HG02884 (cell line): ENCODE results near the gene SP9.

Source experiments
- ATAC-seq: cut with Tn5 transposase; IDR thresholded peaks from one replicate; pipeline ENCODE4 v1.9.1; 2021; ENCODE audit warnings: mild to moderate bottlenecking, moderate library complexity; ENCODE audit not compliant: unreplicated experiment

SP9 gene

GRCh38 chr2:174334781-174335251, at the start of gene SP9:
SP9 (plus strand) TSS chr2:174334954; CDS start chr2:174335093, 139 bp downstream.
- ATAC-seq: no peak

DNA sequence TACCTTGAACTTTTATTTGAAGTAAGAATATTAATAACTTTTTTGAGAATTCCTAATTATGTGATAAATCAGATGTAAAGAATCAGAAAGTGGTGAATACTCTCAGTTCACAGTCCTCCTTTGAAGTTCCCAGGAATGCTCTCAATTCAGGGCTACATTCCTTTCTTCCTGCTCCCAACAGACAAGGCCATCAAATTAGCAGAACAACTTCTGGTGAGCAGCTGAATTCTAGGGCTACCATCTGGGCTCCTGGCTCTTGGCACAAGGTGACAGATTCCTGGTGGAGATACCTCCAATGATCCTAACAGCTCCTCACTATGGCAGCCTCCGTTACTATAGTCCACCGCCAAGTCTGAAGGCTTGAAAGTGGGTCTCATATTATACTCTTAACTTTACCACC, 48.6 kb upstream of the SP9 start:
- no peak for ATAC-seq

DNA sequence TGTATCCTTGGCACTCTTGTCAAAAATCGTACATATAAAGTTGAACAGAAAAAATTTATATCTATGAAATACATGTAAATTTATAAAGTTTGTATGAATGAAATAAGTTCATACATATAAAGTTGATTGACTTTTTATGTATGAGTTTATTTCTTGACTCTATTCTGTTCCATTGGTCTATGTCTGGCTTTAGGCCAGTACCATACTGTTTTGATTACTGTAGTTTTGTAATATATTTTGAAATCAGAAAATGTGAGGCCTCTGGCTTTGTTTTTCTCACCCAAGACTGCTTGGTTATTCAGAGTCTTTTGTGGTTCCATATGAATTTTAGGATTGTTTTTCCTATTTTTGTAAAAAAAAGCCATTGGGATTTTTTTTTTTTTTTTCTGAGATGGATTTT, 41.8 kb upstream of the SP9 start:
- ATAC-seq: no peak

GRCh38 chr2:174300114-174300513, 34.6 kb upstream of the SP9 start:
- no peak for ATAC-seq

DNA sequence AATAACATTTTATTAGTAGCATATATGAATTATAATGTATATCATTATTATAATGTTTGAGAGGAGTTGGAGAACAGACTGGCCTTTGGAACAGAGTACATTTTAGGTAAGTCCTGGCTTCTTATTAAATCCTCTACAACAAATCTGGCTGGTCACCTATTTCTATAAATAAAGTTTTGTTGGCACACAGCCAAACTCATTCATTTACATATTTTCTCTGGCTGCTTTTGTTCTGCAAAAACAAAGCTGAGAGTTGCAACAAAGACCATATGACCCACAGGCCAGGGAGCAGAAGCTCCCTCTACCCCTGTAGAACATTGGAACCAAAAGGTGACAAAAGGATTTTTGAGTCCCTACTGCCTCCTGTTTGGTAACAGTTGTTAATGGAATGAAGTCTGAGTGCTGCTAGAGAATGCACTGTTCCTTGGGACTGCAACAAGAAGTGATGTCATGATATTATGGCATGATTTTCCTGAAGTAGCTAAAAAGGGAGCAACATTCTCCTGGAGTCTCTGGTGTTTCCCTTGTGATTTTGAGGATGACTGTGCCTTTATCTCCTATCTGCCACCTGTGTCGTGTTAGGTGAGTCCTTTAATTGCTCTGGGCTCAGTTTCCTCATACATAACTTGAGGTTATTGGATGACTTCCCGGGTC, 22.0 kb upstream of the SP9 start:
- ATAC-seq: no peak

GRCh38 chr2:174322149-174322548, 12.6 kb upstream of the SP9 start:
- ATAC-seq: no peak

GRCh38 chr2:174322746-174323145, 12.0 kb upstream of the SP9 start:
- no peak for ATAC-seq

DNA sequence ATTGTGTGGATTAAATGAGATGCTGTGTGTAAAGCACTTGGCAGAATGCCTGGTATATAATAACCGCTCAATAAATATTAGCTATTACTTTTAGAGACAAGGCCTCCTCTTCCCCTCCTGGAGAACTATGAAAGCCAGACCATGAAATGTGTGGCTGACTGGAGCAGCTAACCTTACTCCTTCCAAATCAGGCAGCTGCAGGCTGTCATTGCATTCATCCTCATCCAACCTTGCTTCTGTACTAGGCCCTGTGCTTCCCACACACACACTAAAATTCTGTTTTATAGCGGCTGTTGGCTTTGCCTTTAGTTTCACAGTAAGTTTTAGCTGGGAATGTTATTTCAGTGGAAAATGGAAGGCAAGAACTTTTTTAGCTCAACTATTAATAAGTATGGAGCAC, 10.2 kb upstream of the SP9 start:
- ATAC-seq: no peak

- ATAC-seq: no peak
These were observed 9.2 kb upstream of the SP9 start for GRCh38 chr2:174325373-174326160.

DNA sequence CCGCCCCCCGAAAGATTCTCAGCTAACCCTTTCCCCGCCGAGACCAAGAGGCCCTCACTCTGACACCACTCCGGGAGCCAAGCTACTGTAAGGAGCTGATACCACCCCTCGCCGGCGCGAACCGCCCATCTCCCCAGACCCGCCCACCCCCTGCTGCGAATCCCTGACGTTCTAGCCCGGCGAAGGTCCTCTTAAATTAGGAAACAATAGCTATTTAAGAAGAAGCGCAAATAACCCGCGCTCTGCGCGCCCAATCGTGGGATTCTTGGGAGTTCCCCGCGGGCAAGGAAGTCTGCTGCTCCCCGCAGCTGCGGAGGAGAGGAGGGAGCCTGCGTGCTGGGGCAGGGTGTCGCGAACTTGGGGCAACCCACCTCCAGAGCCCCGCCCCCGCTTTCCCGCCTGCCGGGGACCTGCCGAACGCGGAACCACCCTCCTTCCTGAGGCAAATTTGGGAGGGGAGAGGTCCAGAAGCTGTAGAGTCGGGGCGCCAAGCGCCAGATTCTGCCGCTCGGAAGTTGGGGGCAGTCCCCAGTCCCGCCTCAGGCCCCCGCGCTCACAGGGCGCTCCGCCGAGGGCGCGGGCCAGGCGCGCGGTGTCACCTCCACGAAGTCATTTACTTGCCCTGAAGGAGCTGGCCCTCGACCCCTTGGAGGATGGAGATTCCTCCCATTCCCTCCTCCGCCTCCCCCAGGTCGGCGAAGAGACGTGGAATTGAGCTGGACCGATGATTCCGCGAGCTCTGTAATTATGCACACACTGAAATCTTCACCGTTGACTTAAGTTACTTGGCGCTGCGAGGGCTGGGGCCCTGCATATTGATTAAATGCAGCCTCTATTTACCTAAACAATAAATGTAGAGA, 8.4 kb upstream of the SP9 start:
- no peak for ATAC-seq

- no peak for ATAC-seq
These were observed 7.5 kb upstream of the SP9 start for GRCh38 chr2:174327021-174327840.

DNA sequence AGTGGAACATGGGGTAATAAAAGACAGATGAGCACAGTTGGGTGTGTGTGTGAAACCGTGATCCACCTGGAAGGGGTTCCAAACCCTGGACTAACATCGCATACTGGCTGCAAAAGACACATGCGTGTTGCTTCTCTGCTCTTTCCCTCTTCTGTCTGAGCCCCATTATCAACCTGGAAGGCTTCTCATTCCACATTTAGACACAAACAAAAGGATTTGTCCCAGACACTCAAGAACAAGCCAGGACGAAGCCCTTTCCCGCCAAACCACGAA, 7.0 kb upstream of the SP9 start:
- no peak for ATAC-seq

GRCh38 chr2:174328114-174328960, 6.4 kb upstream of the SP9 start:
- ATAC-seq: no peak

DNA sequence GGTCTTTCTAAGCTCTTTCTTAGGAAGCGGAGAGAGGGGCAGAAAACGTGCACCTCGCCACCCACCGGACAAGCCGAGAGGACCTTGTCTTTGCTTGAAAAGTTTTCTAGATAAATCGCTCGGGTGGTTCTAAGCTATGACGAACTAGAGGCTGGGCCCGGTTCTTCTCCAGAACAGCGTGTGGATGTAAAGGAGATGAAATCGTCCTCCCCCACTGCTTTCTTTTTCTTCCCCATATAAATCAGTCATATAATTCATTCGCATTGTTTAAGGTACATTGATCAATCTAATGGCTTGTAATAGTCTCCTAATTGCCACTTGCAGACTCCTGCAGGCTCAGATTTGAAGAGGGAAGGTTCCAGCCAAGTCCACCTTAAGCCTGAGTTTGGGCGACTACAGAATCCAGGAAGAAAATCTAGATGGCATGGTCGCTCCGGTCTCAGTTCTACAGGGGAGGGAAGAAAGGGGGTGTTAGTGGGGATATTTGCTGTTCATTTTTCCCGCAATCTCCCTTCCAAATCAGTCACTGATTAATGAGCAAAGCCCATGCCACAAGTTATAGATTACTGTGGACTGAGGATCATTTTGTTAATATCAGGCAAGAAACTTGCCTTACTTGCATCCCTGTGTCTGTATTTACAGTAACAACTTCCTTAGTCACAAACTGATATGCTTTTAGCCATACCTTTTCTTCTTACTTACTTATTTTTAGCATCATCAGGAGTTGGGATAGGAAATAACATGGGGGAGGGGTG, 5.6 kb upstream of the SP9 start:
- ATAC-seq: no peak

DNA sequence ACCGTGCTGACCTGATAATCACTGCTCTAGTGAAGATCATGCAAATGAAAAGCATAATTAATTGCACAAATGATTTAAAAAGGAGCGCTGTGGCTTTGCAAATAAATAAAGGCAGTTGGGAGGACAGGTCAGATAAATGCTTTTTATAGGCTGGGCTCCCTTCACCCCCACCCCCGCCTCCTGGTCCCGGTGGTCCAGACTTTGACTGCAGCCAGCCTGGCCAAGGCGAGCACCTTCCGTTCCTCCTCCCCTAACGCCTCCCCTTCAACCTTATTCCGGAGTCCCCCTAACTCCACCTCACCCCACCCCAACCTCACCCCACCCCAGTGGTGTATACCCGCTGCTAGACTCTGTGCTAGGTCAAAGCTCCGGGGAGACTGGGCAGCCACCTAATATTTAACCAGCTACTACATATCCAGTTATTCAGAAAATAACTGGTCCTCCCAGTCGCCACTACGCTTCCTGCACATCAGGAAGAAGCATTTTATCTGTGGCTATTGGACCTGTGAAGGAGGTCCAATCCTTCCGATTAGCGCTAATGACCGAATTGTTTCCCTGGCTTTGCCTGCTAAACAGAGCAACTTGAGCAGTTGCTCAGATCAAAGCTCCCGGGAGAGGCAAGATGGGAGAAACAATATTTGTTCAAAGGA, 3.7 kb upstream of the SP9 start:
- ATAC-seq: no peak

DNA sequence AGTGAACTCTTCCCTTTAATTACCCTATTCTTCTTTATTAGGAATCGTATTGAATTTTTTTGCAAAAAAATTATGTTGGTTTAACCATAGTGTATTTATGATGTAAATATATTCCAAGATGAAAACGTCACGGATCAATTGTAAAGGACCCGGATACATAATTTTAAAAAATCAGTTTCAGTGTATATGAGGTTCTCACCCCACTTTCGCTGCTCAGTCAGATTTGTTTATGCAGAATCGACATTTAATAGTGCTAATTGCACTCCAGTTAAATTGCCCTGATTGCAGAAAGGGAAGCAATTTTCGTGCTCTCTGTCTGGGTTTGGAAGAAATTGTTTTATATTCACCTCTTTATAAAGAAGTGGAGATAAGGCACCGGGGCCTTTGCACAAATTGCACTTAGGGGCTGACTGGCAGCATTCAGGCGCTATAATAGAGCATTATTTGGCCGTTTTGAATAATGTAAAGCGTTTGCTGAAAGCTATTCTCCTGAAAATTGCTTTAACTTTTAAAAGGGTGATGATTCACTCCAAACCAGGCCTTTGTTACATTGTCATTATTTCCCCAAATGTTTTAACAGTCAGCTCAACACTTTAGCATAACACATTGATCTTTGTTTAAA, 3.0 kb upstream of the SP9 start:
- no peak for ATAC-seq

GRCh38 chr2:174332217-174332963, 2.4 kb upstream of the SP9 start:
- ATAC-seq: no peak

DNA sequence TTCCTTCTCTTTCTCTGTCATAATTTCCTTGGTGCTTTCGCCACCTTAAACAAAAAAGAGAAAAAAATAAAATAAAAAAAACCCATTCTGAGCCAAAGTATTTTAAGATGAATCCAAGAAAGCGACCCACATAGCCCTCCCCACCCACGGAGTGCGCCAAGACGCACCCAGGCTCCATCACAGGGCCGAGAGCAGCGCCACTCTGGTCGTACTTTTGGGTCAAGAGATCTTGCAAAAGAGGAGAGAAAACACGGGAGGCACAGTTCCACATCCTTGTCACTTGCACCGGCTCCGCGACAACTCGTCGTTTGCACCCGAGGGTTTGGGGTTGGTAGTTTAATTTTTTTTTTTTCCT, 1.8 kb upstream of the SP9 start:
- ATAC-seq: no peak
